ENCODE results near the gene ATP9A.

GRCh38 chr20:51760905-51761546 lies 7.2 kb downstream of the ATP9A start:
- no peak for TF ChIP-seq CTCF (IDR thresholded peaks at IDR 0.05)
- no peak for TF ChIP-seq EZH2phosphoT487 (IDR thresholded peaks at IDR 0.05)
- TF ChIP-seq EZH2 (IDR thresholded peaks at IDR 0.05), result no peak

All from neural progenitor cell (in vitro differentiated cells).